WTC11 (cell line): Measurements from ENCODE around the gene STAMBPL1. TPM values are rescaled to one million over a fixed set of nuclear protein-coding genes. Genes with fewer than 3 reads are reported as not detected.

Experiments used
- ATAC-seq: fragments of 200-7000 bp; cut with Tn5 transposase; 2 replicates; pipeline ENCODE4 v1.10.0; 2021; ENCODE audit warnings: mild to moderate bottlenecking, moderate library complexity
- CTCF ChIA-PET: fragments of 300-600 bp; sonication (Branson Sonifier 250); formaldehyde crosslinking; loops from one replicate; lab custom pipeline; 2021; ENCODE audit warnings: antibody characterized with exemption; lab: Charles Lee
- POLR2A ChIA-PET: fragments of 350-600 bp; sonication (Branson Sonifier 250); formaldehyde crosslinking; loops from one replicate; lab custom pipeline; 2021; ENCODE audit warnings: antibody characterized with exemption; lab: Charles Lee
- DNase-seq: peaks from one replicate; pipeline ENCODE4 v3.0.0; 2021; ENCODE audit warnings: low spot score
- H3K27ac Mint-ChIP-seq: 2 replicates; pipeline ENCODE4 v1.8.0; 2021; ENCODE audit warnings: mixed read lengths
- H3K27me3 Mint-ChIP-seq: 2 replicates; pipeline ENCODE4 v1.8.0; 2021; ENCODE audit warnings: low read depth, mild to moderate bottlenecking, moderate library complexity, mixed read lengths
- H3K36me3 Mint-ChIP-seq: 2 replicates; pipeline ENCODE4 v1.8.0; 2021; ENCODE audit warnings: mixed read lengths
- H3K4me1 Mint-ChIP-seq: 2 replicates; pipeline ENCODE4 v1.8.0; 2022; ENCODE audit warnings: mixed read lengths
- H3K4me3 Mint-ChIP-seq: 2 replicates; pipeline ENCODE4 v1.8.0; 2021; ENCODE audit warnings: mild to moderate bottlenecking, moderate library complexity, mixed read lengths
- H3K9me3 Mint-ChIP-seq: 2 replicates; pipeline ENCODE4 v1.8.0; 2021; ENCODE audit warnings: mixed read lengths
- FOXP1 ChIP-seq: sonication (generic); formaldehyde crosslinking; IDR thresholded peaks from 2 replicates; pipeline ENCODE4 v1.8.0; 2022; ENCODE audit warnings: missing genetic modification reagents, mild to moderate bottlenecking, moderate library complexity, borderline replicate concordance
- HMGA2 ChIP-seq: fragments of 250-450 bp; sonication (Bioruptor Pico); IDR thresholded peaks from 2 replicates; pipeline ENCODE4 v1.4.0; 2021; ENCODE audit warnings: mild to moderate bottlenecking, moderate library complexity
- MYBL2 ChIP-seq: sonication (generic); formaldehyde crosslinking; IDR thresholded peaks from 2 replicates; pipeline ENCODE4 v1.8.1; 2023; ENCODE audit warnings: mild to moderate bottlenecking, moderate library complexity, missing genetic modification reagents
- PRRX2 ChIP-seq: fragments of 250-450 bp; sonication (Bioruptor Pico); IDR thresholded peaks from 2 replicates; pipeline ENCODE4 v1.8.0; 2021; ENCODE audit warnings: mild to moderate bottlenecking
- RORB ChIP-seq: fragments of 250-450 bp; sonication (Bioruptor Pico); IDR thresholded peaks from 2 replicates; pipeline ENCODE4 v1.9.0; 2021; ENCODE audit warnings: mild to moderate bottlenecking
- SP1 ChIP-seq: sonication (generic); formaldehyde crosslinking; conservative IDR thresholded peaks from 2 replicates; pipeline ENCODE4 v1.8.1; 2022; ENCODE audit warnings: missing genetic modification reagents
- ZNF138 ChIP-seq: sonication (generic); formaldehyde crosslinking; conservative IDR thresholded peaks from 2 replicates; pipeline ENCODE4 v1.8.1; 2022; ENCODE audit warnings: mild to moderate bottlenecking, moderate library complexity, missing genetic modification reagents
- ZNF219 ChIP-seq: sonication (generic); formaldehyde crosslinking; IDR thresholded peaks from 2 replicates; pipeline ENCODE4 v1.8.0; 2023; ENCODE audit warnings: missing genetic modification reagents, mild to moderate bottlenecking, borderline replicate concordance
- ZNF232 ChIP-seq: sonication (generic); formaldehyde crosslinking; IDR thresholded peaks from 2 replicates; pipeline ENCODE4 v1.8.0; 2022; ENCODE audit warnings: mild to moderate bottlenecking, missing genetic modification reagents
- total RNA-seq: library from RNA; stranded (reverse); gene quantifications from 3 replicates; pipeline ENCODE4 v1.2.3, GENCODE V29; 2021
- TF ChIP-seq, protein P1 (sequence below): sonication (generic); formaldehyde crosslinking; IDR thresholded peaks from 2 replicates; pipeline ENCODE4 v1.8.1; 2023; ENCODE audit warnings: mild to moderate bottlenecking, missing genetic modification reagents, moderate library complexity
- TF ChIP-seq, protein P2 (sequence below): fragments of 250-450 bp; sonication (Bioruptor Pico); IDR thresholded peaks from 2 replicates; pipeline ENCODE4 v1.9.0; 2021; ENCODE audit warnings: moderate library complexity, mild to moderate bottlenecking, inconsistent platforms, borderline replicate concordance
- TF ChIP-seq, protein P3 (sequence below): sonication (generic); formaldehyde crosslinking; IDR thresholded peaks from 2 replicates; pipeline ENCODE4 v1.8.1; 2022; ENCODE audit warnings: missing genetic modification reagents, borderline replicate concordance
- TF ChIP-seq, protein P4 (sequence below): fragments of 250-450 bp; sonication (Bioruptor Pico); conservative IDR thresholded peaks from 2 replicates; pipeline ENCODE4 v1.9.0; 2021; ENCODE audit warnings: mild to moderate bottlenecking
- TF ChIP-seq, protein P5 (sequence below): fragments of 250-450 bp; sonication (Bioruptor Pico); IDR thresholded peaks from 2 replicates; pipeline ENCODE4 v2.1.2; 2022; ENCODE audit warnings: mild to moderate bottlenecking, moderate library complexity
- TF ChIP-seq, protein P6 (sequence below): sonication (generic); formaldehyde crosslinking; IDR thresholded peaks from 2 replicates; pipeline ENCODE4 v1.8.0; 2023; ENCODE audit warnings: missing genetic modification reagents
- TF ChIP-seq, protein P7 (sequence below): sonication (generic); formaldehyde crosslinking; IDR thresholded peaks from 2 replicates; pipeline ENCODE4 v1.8.1; 2023; ENCODE audit warnings: mild to moderate bottlenecking, missing genetic modification reagents
- TF ChIP-seq, protein P8 (sequence below): fragments of 200-600 bp; IDR thresholded peaks from 2 replicates; pipeline ENCODE4 v1.8.0; 2022; ENCODE audit warnings: antibody characterized with exemption

Gene STAMBPL1
- total RNA-seq, 1 experiment from 2014 or later, result 3.9 TPM

DNA sequence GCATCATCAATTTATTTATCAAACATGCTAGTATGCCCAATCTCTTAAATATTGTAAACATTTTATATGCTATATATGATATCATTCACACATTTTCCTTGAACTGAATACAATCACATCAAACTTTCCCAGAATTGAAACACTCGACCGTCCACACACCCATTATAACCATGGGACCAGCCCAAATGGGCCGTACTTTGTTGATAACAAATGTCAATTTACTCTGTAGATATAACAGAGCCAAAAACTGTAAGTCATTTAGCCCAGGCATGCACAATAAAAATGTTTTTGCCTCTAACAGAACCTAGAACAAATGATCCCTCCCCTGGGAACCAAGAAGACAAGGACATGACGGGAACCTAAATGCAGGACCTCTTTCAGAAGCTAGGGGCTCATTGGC lies 27.7 kb upstream of the STAMBPL1 start:
- Mint-ChIP-seq H3K4me3 (no peak overlapping the region), H3K36me3 (no peaks in the 10 kb centered on the region), H3K27ac (no peak overlapping the region), H3K27me3 (no peaks in the 10 kb centered on the region), H3K9me3 (no peaks in the 10 kb centered on the region), H3K4me1 (peaks cover 31% of the 10 kb centered on the region)
- no peak for ATAC-seq
- TF ChIP-seq, protein P1, sequence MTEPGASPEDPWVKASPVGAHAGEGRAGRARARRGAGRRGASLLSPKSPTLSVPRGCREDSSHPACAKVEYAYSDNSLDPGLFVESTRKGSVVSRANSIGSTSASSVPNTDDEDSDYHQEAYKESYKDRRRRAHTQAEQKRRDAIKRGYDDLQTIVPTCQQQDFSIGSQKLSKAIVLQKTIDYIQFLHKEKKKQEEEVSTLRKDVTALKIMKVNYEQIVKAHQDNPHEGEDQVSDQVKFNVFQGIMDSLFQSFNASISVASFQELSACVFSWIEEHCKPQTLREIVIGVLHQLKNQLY, result no peak
- TF ChIP-seq, protein P2, sequence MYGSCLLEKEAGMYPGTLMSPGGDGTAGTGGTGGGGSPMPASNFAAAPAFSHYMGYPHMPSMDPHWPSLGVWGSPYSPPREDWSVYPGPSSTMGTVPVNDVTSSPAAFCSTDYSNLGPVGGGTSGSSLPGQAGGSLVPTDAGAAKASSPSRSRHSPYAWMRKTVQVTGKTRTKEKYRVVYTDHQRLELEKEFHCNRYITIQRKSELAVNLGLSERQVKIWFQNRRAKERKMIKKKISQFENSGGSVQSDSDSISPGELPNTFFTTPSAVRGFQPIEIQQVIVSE (CRISPR knock-in tag), result no peak
- TF ChIP-seq, protein P3, sequence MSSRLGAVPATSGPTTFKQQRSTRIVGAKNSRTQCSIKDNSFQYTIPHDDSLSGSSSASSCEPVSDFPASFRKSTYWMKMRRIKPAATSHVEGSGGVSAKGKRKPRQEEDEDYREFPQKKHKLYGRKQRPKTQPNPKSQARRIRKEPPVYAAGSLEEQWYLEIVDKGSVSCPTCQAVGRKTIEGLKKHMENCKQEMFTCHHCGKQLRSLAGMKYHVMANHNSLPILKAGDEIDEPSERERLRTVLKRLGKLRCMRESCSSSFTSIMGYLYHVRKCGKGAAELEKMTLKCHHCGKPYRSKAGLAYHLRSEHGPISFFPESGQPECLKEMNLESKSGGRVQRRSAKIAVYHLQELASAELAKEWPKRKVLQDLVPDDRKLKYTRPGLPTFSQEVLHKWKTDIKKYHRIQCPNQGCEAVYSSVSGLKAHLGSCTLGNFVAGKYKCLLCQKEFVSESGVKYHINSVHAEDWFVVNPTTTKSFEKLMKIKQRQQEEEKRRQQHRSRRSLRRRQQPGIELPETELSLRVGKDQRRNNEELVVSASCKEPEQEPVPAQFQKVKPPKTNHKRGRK (CRISPR knock-in tag), result no peak
- no peak for TF ChIP-seq ZNF219 (CRISPR knock-in tag)
- no peak for TF ChIP-seq FOXP1
- TF ChIP-seq, protein P4, sequence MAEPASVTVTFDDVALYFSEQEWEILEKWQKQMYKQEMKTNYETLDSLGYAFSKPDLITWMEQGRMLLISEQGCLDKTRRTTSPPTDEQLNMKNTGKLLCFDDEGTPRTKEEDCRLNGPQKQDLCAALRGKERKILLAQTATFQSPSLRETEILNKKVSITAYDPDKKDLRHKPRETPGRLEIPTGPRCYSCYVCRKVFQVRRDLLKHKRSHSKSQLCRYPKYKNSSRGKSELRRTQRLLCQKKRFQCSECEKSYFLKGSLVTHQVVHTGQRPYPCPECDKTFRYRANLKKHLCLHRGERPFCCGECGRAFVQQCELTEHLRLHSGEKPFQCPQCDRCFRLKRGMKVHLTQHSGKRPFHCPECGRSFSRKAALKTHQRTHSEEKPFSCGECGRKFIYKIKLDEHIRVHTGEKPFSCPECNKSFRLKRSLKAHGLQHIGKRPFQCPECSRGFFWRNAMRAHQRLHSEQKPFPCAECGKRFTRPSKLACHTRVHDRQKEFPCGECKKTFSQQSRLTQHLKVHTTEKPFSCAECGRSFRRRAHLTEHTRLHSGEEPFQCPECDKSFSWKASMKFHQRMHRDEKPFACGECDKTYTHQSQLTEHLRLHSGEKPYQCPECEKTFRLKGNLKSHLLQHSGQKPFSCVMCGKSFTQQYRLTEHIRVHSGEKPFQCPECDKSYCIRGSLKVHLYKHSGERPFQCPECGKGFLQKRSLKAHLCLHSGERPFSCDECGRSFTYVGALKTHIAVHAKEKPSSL (CRISPR knock-in tag), result no peak
- no peak for TF ChIP-seq ZNF138 (CRISPR knock-in tag)
- TF ChIP-seq RORB (CRISPR knock-in tag), result no peak
- TF ChIP-seq, protein P5, sequence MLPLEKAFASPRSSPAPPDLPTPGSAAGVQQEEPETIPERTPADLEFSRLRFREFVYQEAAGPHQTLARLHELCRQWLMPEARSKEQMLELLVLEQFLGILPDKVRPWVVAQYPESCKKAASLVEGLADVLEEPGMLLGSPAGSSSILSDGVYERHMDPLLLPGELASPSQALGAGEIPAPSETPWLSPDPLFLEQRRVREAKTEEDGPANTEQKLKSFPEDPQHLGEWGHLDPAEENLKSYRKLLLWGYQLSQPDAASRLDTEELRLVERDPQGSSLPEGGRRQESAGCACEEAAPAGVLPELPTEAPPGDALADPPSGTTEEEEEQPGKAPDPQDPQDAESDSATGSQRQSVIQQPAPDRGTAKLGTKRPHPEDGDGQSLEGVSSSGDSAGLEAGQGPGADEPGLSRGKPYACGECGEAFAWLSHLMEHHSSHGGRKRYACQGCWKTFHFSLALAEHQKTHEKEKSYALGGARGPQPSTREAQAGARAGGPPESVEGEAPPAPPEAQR (CRISPR knock-in tag), result no peak
- TF ChIP-seq, protein P6, sequence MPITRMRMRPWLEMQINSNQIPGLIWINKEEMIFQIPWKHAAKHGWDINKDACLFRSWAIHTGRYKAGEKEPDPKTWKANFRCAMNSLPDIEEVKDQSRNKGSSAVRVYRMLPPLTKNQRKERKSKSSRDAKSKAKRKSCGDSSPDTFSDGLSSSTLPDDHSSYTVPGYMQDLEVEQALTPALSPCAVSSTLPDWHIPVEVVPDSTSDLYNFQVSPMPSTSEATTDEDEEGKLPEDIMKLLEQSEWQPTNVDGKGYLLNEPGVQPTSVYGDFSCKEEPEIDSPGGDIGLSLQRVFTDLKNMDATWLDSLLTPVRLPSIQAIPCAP (CRISPR knock-in tag), result no peak
- TF ChIP-seq, protein P7, sequence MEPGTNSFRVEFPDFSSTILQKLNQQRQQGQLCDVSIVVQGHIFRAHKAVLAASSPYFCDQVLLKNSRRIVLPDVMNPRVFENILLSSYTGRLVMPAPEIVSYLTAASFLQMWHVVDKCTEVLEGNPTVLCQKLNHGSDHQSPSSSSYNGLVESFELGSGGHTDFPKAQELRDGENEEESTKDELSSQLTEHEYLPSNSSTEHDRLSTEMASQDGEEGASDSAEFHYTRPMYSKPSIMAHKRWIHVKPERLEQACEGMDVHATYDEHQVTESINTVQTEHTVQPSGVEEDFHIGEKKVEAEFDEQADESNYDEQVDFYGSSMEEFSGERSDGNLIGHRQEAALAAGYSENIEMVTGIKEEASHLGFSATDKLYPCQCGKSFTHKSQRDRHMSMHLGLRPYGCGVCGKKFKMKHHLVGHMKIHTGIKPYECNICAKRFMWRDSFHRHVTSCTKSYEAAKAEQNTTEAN, result no peak
- TF ChIP-seq MYBL2 (CRISPR knock-in tag), result no peak
- POLR2A ChIA-PET, result no interaction called here
- no peak for DNase-seq
- CTCF ChIA-PET, result interaction anchor here (0.6 to 2.4 kb wide), 7 partner anchors 10 to 1002 kb away, joined by 3 to 10 read pairs (median 5); partner anchors contain the start of genes FAS and STAMBPL1

DNA sequence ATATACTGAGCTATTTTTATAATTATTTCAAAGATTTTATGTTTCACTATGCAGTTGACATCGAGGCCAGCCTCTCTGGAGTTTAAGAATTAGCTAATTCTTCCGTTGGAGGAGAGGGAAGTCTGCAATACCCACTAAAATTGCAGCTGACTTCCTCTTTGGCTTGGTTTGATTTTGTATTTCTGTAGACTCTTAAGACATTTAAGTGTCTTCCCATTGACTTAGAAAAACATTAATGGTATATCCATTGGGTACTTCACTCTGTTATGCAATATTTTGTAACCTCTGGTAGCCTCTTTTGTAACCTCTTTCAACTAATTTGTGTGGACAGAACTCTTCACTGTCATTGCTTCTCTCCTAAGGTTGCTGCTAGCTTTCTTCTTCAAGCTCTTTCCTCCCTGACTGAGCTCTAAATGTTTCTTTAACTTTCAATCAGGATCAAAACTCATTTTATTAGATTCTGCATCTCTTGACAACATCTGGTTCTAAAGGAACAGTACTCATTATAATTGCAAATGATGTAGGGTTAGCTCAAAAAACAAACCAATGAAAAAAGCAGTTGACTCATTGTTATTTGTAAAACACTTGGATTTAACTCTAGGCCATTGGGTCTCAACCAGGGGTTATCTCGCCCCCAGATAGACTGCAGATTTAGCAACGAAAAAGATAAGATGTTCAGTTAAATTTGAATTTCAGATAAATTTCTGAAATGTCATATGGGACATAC lies 26.7 kb upstream of the STAMBPL1 start:
- H3K27ac Mint-ChIP-seq, result 0 out of 2 replicates have a peak overlapping the region, but pooled peaks have one; percentile 5
- ATAC-seq, result no peak
- TF ChIP-seq, protein P8, sequence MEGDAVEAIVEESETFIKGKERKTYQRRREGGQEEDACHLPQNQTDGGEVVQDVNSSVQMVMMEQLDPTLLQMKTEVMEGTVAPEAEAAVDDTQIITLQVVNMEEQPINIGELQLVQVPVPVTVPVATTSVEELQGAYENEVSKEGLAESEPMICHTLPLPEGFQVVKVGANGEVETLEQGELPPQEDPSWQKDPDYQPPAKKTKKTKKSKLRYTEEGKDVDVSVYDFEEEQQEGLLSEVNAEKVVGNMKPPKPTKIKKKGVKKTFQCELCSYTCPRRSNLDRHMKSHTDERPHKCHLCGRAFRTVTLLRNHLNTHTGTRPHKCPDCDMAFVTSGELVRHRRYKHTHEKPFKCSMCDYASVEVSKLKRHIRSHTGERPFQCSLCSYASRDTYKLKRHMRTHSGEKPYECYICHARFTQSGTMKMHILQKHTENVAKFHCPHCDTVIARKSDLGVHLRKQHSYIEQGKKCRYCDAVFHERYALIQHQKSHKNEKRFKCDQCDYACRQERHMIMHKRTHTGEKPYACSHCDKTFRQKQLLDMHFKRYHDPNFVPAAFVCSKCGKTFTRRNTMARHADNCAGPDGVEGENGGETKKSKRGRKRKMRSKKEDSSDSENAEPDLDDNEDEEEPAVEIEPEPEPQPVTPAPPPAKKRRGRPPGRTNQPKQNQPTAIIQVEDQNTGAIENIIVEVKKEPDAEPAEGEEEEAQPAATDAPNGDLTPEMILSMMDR, result no peak
- TF ChIP-seq ZNF232 (CRISPR knock-in tag), result no peak
- TF ChIP-seq HMGA2 (CRISPR knock-in tag), result no peak
- TF ChIP-seq, protein P6 (CRISPR knock-in tag), result no peak
- TF ChIP-seq, protein P4 (CRISPR knock-in tag), result no peak
- TF ChIP-seq PRRX2, result no peak
- TF ChIP-seq, protein P7, result no peak
- TF ChIP-seq SP1 (CRISPR knock-in tag), result no peak

More for the DNA sequence above, 26.7 kb upstream of the STAMBPL1 start:
- peaks cover 31% of the 10 kb centered on the region for H3K4me1 Mint-ChIP-seq
- H3K9me3 Mint-ChIP-seq, result no peaks in the 10 kb centered on the region
- POLR2A ChIA-PET, result no interaction called here
- no peaks in the 10 kb centered on the region for H3K36me3 Mint-ChIP-seq
- DNase-seq, result no peak
- H3K27me3 Mint-ChIP-seq, result no peaks in the 10 kb centered on the region
- CTCF ChIA-PET, result interaction anchor here (0.6 to 2.4 kb wide), 9 partner anchors 9 to 147 kb away, joined by 3 to 10 read pairs (median 3); partner anchors contain the start of genes FAS and STAMBPL1
- no peak overlapping the region for H3K4me3 Mint-ChIP-seq
